Measurements from ENCODE around the gene MAN1C1.

DNA sequence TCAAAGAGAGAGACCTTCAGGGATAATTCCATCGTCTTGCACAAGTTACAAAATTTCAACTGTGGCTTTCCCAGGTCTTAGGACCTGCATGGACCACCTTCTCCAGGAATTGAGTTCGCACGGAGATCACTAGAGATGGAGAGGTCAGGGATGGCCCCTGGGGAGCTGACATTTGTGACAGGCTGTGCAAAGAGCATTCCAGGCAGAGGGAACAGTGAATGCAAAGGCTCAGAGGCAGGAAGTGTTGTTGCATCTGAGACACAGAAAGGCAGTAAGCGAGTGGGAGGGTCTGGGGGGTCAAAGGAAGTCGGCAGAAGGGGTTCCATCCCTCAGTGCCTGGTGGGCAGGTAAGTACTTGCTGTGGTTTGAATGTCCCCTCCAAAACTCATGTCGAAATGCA is 173.9 kb downstream of the MAN1C1 start:
- TF ChIP-seq POLR2A (IDR thresholded peaks at IDR 0.05; ENCODE audit: borderline replicate concordance, extremely low read depth, insufficient read depth, insufficient read length) = no peak
- TF ChIP-seq EZH2phosphoT487 (IDR thresholded peaks at IDR 0.05; ENCODE audit: borderline replicate concordance) = no peak
- TF ChIP-seq, protein P1, sequence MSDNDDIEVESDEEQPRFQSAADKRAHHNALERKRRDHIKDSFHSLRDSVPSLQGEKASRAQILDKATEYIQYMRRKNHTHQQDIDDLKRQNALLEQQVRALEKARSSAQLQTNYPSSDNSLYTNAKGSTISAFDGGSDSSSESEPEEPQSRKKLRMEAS (IDR thresholded peaks at IDR 0.05) = no peak
- TF ChIP-seq, protein P2, sequence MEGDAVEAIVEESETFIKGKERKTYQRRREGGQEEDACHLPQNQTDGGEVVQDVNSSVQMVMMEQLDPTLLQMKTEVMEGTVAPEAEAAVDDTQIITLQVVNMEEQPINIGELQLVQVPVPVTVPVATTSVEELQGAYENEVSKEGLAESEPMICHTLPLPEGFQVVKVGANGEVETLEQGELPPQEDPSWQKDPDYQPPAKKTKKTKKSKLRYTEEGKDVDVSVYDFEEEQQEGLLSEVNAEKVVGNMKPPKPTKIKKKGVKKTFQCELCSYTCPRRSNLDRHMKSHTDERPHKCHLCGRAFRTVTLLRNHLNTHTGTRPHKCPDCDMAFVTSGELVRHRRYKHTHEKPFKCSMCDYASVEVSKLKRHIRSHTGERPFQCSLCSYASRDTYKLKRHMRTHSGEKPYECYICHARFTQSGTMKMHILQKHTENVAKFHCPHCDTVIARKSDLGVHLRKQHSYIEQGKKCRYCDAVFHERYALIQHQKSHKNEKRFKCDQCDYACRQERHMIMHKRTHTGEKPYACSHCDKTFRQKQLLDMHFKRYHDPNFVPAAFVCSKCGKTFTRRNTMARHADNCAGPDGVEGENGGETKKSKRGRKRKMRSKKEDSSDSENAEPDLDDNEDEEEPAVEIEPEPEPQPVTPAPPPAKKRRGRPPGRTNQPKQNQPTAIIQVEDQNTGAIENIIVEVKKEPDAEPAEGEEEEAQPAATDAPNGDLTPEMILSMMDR (IDR thresholded peaks at IDR 0.05 in 2 of 3, conservative IDR thresholded peaks at IDR 0.05 in 1 of 3; ENCODE audit: borderline replicate concordance in 1 of 3, insufficient read depth in 1 of 3, low read depth in 2 of 3, low read length in 2 of 3) = no peak
- TF ChIP-seq POLR2AphosphoS5 (IDR thresholded peaks at IDR 0.05; ENCODE audit: low read depth, low read length) = no peak
- no peak for TF ChIP-seq SP1 (IDR thresholded peaks at IDR 0.05; ENCODE audit: low read depth)
- no peak for TF ChIP-seq RAD21 (IDR thresholded peaks at IDR 0.05; ENCODE audit: low read depth)

All from HCT116 (cell line).